Lung (tissue), 12 donors: Measurements from ENCODE around the gene HSP90B1. TPM values are rescaled to one million over a fixed set of nuclear protein-coding genes. Genes with fewer than 3 reads are reported as not detected.
A peak's percentile ranks its signal among the peaks of the same experiment; 100 is the strongest.

ENCODE experiments used
- ATAC-seq: fragments of 200-7000 bp; cut with Tn5 transposase; one replicate; pipeline ENCODE4 v1.9.1; 2020; ENCODE audit warnings: moderate number of reproducible peaks; ENCODE audit not compliant: insufficient read depth, low FRiP score
- DNase-seq, 3 donors: peaks; one replicate each; pipeline ENCODE4 v3.0.0-alpha.2; 2013 to 2017
- H3K27ac ChIP-seq, 2 donors: one replicate each; pipeline ENCODE4 v1.5.1; 2013; ENCODE audit warnings: mild to moderate bottlenecking in 2 of 2, moderate library complexity in 2 of 2, control low read depth in 1 of 2, inconsistent platforms in 1 of 2, low read depth in 1 of 2, low read length in 1 of 2
- H3K27me3 ChIP-seq, 3 donors: one replicate each; pipeline ENCODE4 v1.5.1; 2013; ENCODE audit warnings: low read length in 2 of 3; ENCODE audit not compliant: control insufficient read depth in 3 of 3, insufficient read depth in 3 of 3
- H3K36me3 ChIP-seq, 4 donors: one replicate each; pipeline ENCODE4 v1.5.1; 2013; ENCODE audit warnings: low read length in 4 of 4, mild to moderate bottlenecking in 1 of 4, moderate library complexity in 1 of 4; ENCODE audit not compliant: control insufficient read depth in 4 of 4, insufficient read depth in 4 of 4
- H3K4me1 ChIP-seq, 5 donors: one replicate each; pipeline ENCODE4 v1.5.1; 2013; ENCODE audit warnings: low read length in 5 of 5, mild to moderate bottlenecking in 2 of 5, moderate library complexity in 1 of 5; ENCODE audit not compliant: control insufficient read depth in 5 of 5, insufficient read depth in 5 of 5
- H3K4me3 ChIP-seq: one replicate; pipeline ENCODE4 v1.5.1; 2013; ENCODE audit warnings: mild to moderate bottlenecking, control low read depth, moderate library complexity
- H3K9ac ChIP-seq, 2 donors: one replicate each; pipeline ENCODE4 v1.5.1; 2013; ENCODE audit warnings: low read length in 2 of 2, control low read depth in 1 of 2; ENCODE audit not compliant: insufficient read depth in 1 of 2
- H3K9me3 ChIP-seq, 4 donors: one replicate each; pipeline ENCODE4 v1.5.1; 2013; ENCODE audit warnings: low read length in 3 of 4, mild to moderate bottlenecking in 1 of 4, moderate library complexity in 1 of 4; ENCODE audit not compliant: control insufficient read depth in 4 of 4, insufficient read depth in 3 of 4
- CTCF ChIP-seq: IDR thresholded peaks from 2 replicates; pipeline ENCODE4 v1.5.1; 2012; ENCODE audit warnings: mild to moderate bottlenecking; ENCODE audit errors: control extremely low read depth, extremely low read depth
- WGBS, 2 donors: extraction: QIAGEN DNeasy Blood & Tissue Kit; methylation state at CpG; one replicate each; pipeline ENCODE4 v1.1.7; 2013; 5-methylcytosine and 5-hydroxymethylcytosine counted together
- polyA plus RNA-seq, 2 donors: library from polyadenylated mRNA; stranded (reverse); fragments of 200-250 nt; gene quantifications; one replicate each; pipeline ENCODE4 v1.2.1, GENCODE V29; 2013
- total RNA-seq, 2 donors: library from RNA; depleted of rRNA in 1 of 2; stranded (reverse); fragments of >200 nt in 1 of 2; gene quantifications; one replicate each; pipeline ENCODE4 v1.2.1, GENCODE V29; 2014 to 2021
- donor health status: control.
- donor health status: control.
- donor health status: Bipolar disorder and iron deficiency.
- donor health status: healthy.
- donor health status: DM: yes; HTN: yes; CAD: no.

The HSP90B1 gene
- total and polyA plus RNA-seq, 4 donors: 390 to 781 (median 628) TPM

GRCh38 chr12:103929784-103930033 lies 501 bp upstream of the HSP90B1 start:
- DNase-seq (no peak), ATAC-seq (no peak)
- Histone ChIP-seq H3K4me1 (peaks cover 4 to 24% (median 14%) of the 10 kb centered on the region in 5 donors), H3K4me3 (no peak overlapping the region), H3K36me3 (peaks cover 10 to 27% (median 16%) of the 10 kb centered on the region in 4 donors), H3K9me3 (no peaks in the 10 kb centered on the region), H3K27me3 (no peaks in the 10 kb centered on the region), H3K9ac (peak overlapping the region; percentile 75 to 89), H3K27ac (peak overlapping the region; percentile 89 to 99)
- no peak for TF ChIP-seq CTCF
- 0 to 1% methylated on average over 18 of the region's 18 CpGs for WGBS, 2 donors

- Histone ChIP-seq H3K9me3 (no peaks in the 10 kb centered on the region), H3K9ac (peak overlapping the region; percentile 95 to 97), H3K27me3 (no peaks in the 10 kb centered on the region), H3K36me3 (peaks cover 15 to 38% (median 28%) of the 10 kb centered on the region in 4 donors), H3K4me1 (peaks cover 5 to 29% (median 21%) of the 10 kb centered on the region in 5 donors), H3K27ac (peak overlapping the region; percentile 74 to 92), H3K4me3 (peak overlapping the region; percentile 77)
- DNase-seq (peak; percentile 44 to 77 (median 70)), ATAC-seq (no peak)
- WGBS, 2 donors: 2% methylated on average over 34 to 37 of the region's 37 CpGs
- TF ChIP-seq CTCF: no peak
Measured at GRCh38 chr12:103930787-103931735, 851 bp downstream of the HSP90B1 start.

- H3K36me3 ChIP-seq: peaks cover 20 to 48% (median 37%) of the 10 kb centered on the region in 4 donors
- H3K9me3 ChIP-seq: no peaks in the 10 kb centered on the region
- no peak overlapping the region for H3K27ac ChIP-seq
- H3K4me3 ChIP-seq: no peak overlapping the region
- no peaks in the 10 kb centered on the region for H3K27me3 ChIP-seq
- ATAC-seq (no peak), DNase-seq (no peak)
- TF ChIP-seq CTCF: no peak
- peaks cover 3 to 32% (median 19%) of the 10 kb centered on the region in 5 donors for H3K4me1 ChIP-seq
- 77 to 92% methylated on average over 2 of the region's 2 CpGs for WGBS, 2 donors
- no peak overlapping the region for H3K9ac ChIP-seq
Measured at GRCh38 chr12:103933237-103933636, 3.0 kb downstream of the HSP90B1 start.
